Spleen (tissue), 7 donors: ENCODE results near the gene USP36.

Experiments
- CTCF ChIP-seq, 11 experiments: fragments of 200-600 bp in 7 of 11; fragments of 450-650 bp in 4 of 11; sonication (generic) in 4 of 11; IDR thresholded peaks in 8 of 11; conservative IDR thresholded peaks in 3 of 11; 1 replicate in 7 of 11; 2 replicates in 4 of 11; pipeline versions ENCODE4 v1.4.0 to v1.8.0; 2016 to 2021; ENCODE audit warnings: antibody characterized with exemption in 11 of 11, inconsistent platforms in 4 of 11, mild to moderate bottlenecking in 1 of 11
- POLR2A ChIP-seq, 3 donors: fragments of 450-650 bp; IDR thresholded peaks; one replicate each; pipeline ENCODE4 v1.5.1; 2017; ENCODE audit warnings: antibody characterized with exemption in 3 of 3, mild to moderate bottlenecking in 1 of 3
- POLR2AphosphoS5 ChIP-seq, 3 donors: sonication (generic); formaldehyde crosslinking; IDR thresholded peaks; one replicate each; pipeline ENCODE4 v1.5.1; 2017; ENCODE audit warnings: antibody characterized with exemption in 3 of 3
- donor health status: DM: no; HTN: no; CAD: no; lungs with moderate emphysema.
- donor health status: DM: no; HTN: no; CAD: no.
- donor health status: DM: no; HTN: no; CAD: no.

GRCh38 chr17:78759969-78760352 lies 80.7 kb downstream of the USP36 start:
- no peak for TF ChIP-seq POLR2A (IDR thresholded peaks at IDR 0.05)
- TF ChIP-seq CTCF (IDR thresholded peaks at IDR 0.05 in 8 of 11, conservative IDR thresholded peaks at IDR 0.05 in 3 of 11) = no peak
- TF ChIP-seq POLR2AphosphoS5 (IDR thresholded peaks at IDR 0.05) = no peak
